Dedifferentiated amniotic fluid mesenchymal stem cell (primary cell): ENCODE data around the gene LRRC72.
A peak's percentile ranks its signal among the peaks of the same experiment; 100 is the strongest.
"Not testable (repeated sequence)": the region's sequence is repeated elsewhere in the genome, so short reads cannot be mapped to it uniquely, and the experiment has no call there.

ENCODE experiments used
- DNase-seq: peaks from one replicate; pipeline ENCODE4 v3.0.0-alpha.2; 2016; ENCODE audit errors: extremely low spot score

The LRRC72 gene

GRCh38 chr7:16528520-16528919 lies 1.9 kb downstream of the LRRC72 start:
- no peak for DNase-seq

GRCh38 chr7:16529697-16530096 lies 3.1 kb downstream of the LRRC72 start:
- DNase-seq = no peak

DNA sequence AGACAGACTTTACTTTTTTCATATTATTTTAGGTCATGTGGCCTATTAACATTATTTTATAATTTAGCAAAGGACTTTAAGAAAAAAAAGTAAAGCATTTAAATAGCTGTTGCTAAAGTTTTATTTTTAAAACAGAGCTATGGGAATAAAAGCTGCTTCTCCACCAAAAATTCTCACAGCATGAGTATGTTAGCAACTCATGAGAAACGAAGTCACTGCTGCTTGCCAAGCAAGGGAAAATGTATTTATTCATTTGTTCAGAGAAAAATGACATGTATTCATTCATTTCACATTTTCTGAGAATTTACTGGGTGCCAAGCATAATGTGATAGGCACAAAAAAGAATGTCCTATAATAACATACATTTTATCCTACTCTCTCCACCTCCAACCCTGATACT lies 5.1 kb downstream of the LRRC72 start:
- no peak for DNase-seq

- no peak for DNase-seq
Measured at GRCh38 chr7:16532272-16532671, 5.6 kb downstream of the LRRC72 start.

DNA sequence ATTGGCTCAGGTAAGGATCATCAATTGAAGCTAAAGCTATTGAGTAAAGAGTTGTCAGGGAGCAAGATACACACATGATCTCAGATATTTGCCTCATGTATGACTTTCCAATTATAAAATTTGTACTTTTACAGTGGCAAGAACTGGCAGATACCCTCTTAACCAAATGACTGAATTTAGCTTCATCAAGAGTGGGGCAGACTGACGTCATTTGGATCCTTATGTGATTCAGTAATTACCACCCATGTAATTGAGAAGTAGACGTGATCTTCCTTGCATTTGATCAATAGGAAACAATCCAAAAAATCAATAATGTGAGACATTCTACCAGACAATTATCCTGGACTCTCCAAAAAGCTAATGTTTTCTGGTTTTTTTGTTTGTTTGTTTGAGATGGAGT lies 8.9 kb downstream of the LRRC72 start:
- DNase-seq = no peak

GRCh38 chr7:16540559-16540958 lies 13.9 kb downstream of the LRRC72 start:
- not testable (repeated sequence) for DNase-seq

DNA sequence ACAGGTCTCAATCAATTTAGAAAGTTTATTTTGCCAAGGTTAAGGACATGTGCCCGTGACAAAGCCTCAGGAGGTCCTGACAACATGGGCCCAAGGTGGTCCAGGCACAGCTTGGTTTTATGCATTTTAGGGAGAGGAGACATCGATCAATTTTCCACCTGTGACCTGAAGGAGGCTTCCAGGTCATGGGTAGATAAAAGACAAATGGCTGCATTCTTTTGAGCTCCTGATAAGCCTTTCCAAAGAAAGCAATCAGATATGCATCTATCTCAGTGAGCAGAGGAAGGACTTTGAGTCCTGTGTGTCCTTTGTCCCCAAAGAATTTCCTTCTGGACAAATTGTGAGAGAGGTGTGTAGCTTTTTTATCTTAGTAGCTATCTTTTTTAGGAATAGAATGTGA lies 15.8 kb downstream of the LRRC72 start:
- DNase-seq = no peak

DNA sequence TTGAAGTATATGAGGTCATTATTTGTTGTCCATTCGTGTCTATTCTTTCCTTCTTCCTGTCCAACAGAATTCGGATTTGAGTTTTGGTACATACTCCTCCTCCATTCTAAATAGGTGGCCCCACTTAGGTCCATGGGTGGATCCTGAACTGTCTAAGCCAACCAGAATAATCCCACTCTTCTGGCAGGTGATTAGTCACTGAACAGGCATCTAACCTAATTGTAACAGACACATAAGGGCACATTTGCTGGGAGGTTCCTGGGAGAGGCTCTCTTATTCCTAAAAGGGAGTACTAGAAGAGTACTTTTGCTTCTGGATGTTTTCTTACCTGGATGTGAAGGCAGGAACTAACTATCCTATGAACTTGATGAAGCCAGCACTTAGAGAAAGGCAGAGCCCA lies 16.8 kb downstream of the LRRC72 start:
- DNase-seq = no peak

- DNase-seq = no peak
Measured at GRCh38 chr7:16546921-16547505, 20.4 kb downstream of the LRRC72 start.

DNA sequence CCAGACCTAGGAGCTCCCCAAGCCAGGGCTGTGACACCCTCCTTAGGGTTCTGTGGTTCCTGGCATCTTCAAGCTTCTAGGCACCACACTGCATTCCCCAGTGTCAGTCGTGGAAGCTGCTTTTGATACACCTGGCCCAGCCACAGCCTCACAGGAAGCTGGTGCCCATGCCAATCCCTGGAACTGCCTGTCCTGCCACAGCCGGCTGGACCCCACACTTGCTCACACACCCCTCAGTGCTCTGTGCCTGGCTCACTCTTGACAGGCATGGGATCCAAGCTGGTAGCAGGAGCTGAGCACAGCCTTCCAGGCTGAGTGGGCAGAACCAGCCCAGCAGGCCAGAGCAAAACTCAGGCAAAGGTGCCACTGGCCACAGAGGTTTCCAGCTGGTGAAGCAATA lies 21.8 kb downstream of the LRRC72 start:
- DNase-seq = no peak

DNA sequence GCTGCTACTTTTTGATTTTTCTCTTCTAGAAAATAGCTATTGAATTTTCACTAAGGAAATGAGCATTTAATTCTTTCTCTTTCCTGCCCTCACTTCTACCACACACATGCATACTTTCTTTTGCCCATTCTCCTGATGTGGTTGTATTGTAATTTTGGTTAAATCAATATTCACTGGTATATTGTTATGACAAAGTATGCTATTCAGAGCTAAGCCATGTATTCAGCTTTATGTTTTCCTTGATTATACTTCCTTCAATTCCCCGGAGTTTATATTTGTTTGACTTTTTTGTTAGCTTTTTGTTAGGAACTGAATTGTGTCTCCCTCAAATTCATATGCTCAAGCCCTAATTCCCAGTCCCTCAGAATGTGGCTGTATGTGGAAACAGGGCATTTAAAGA lies 24.0 kb downstream of the LRRC72 start:
- DNase-seq = no peak

DNA sequence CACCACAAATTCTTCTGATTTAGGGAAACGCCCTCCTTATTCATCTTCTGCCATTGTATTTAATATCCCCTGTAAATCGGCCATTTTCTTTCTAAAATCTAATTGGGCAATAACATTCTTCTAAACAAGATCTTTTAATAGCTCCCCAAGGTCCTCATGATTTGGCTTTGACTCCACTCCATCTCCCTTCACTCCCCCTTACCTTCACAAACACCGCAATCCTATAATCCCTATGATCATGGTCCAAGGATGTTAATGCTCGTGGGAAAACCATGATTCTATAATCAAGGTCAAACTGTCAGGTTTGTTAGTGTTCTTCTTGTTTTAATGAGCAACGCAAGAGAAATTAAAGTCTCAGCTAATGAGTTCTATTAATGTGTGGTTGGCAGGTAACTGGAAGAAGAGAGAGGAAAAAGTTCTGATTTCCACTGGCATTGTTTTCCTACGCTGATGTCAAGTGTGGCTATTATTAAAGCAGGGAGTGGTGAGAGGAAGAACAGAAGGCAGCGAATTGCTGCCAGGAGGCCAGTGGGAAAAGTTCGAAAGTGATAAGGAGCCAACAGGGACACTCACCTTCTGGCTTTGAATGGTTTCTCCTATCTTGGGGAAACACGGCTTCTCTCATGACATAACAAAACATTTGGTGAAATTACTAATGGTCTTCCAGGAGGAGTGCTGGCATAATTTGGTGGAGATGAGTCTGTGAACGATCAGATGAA lies 28.1 kb downstream of the LRRC72 start:
- DNase-seq = no peak

DNA sequence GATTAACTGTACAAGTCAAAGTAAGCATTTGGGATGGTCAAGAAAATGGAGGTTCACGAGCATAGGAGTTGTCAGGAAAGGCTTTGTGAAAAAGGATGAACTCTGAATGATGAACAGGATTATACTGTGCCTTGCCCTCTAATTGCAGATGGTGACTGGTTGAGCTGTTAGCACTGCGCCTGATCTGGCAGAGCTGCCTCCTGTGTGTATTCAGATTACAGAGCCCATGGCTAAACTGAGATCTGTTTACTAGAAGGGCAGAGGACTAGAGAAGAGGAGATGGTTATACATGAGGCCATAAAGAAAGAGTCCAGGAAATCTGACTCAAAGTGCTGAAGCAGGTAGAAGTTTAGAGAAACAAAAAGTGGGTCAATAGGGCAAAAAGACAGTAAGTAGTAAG lies 29.7 kb downstream of the LRRC72 start:
- no peak for DNase-seq

GRCh38 chr7:16558761-16559302 lies 32.2 kb downstream of the LRRC72 start:
- DNase-seq = no peak

GRCh38 chr7:16559497-16560179 lies 33.0 kb downstream of the LRRC72 start:
- no peak for DNase-seq

- no peak for DNase-seq
Measured at GRCh38 chr7:16561943-16562342, 35.3 kb downstream of the LRRC72 start.

- DNase-seq = no peak
Measured at GRCh38 chr7:16562456-16563220, 36.0 kb downstream of the LRRC72 start.

DNA sequence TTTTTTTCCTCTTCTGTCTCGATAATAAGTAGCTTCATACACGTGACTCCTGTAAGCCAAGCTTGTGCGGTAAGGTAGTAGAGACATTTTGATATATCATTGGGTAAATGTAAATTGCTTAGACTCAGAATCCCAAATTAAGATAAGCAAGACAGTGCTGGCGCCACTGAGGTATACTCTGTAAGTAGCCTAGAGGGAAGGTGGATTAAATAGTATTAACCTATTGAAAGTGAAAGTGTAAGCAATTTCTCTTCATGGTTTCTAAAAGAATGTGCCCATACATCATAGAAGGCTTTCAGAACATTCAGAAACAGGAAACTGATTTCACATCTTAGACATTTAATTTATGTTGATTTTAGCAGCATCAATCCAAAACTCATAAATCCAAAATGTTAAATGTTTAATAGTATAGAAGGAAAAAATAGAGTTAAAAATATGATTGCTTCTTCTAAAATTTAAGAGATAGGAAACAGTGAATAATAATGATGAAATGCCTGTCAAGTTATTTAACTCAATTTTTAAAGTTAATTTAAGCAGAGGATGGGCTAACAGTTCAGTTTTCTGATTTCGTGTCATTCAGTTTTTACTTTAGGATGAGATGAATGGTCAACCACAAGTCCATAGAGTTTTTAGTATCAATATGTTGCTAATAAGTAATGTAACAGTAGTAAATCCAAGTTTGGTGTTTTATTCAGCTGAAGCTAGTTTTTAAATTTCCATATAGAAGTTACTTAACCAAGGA lies 36.8 kb downstream of the LRRC72 start:
- no peak for DNase-seq

GRCh38 chr7:16564023-16564380 lies 37.4 kb downstream of the LRRC72 start:
- DNase-seq = no peak

- DNase-seq = peak; percentile 68
Measured at GRCh38 chr7:16564909-16565426, 38.3 kb downstream of the LRRC72 start.

DNA sequence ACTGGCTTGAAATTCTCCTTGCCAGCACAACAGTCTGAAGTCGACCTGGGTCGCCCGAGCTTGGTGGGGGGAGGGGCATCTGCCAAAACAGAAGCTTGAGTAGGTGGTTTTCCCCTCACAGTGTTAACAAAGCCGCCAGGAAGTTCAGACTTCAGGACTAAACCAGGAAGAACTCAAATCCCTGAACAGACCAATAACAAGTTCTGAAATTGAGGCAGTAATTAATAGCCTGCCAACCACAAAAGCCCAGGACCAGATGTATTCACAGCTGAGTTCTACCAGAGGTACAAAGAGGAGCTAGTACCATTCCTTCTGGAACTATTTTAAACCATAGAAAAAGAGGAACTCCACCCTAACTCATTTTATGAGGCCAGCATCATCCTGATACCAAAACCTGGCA lies 45.3 kb downstream of the LRRC72 start:
- no peak for DNase-seq
